Parathyroid adenoma (tissue), 2 donors: ENCODE data around the gene PIP4K2C.
A peak's percentile ranks its signal among the peaks of the same experiment; 100 is the strongest.

Experiments
- H2AFZ ChIP-seq: fragments of 300-600 bp; sonication (generic); one replicate; pipeline ENCODE4 v1.7.0; 2017; ENCODE audit warnings: antibody characterized with exemption, mild to moderate bottlenecking
- H3K27ac ChIP-seq: fragments of 300-600 bp; sonication (generic); one replicate; pipeline ENCODE4 v1.7.0; 2017
- H3K27me3 ChIP-seq: fragments of 300-600 bp; sonication (generic); one replicate; pipeline ENCODE4 v1.7.0; 2017; ENCODE audit warnings: low read length; ENCODE audit not compliant: control insufficient read depth, insufficient read depth
- H3K36me3 ChIP-seq: fragments of 300-600 bp; sonication (generic); one replicate; pipeline ENCODE4 v1.7.0; 2017; ENCODE audit warnings: low read length; ENCODE audit not compliant: control insufficient read depth, insufficient read depth
- H3K4me1 ChIP-seq: fragments of 300-600 bp; sonication (generic); one replicate; pipeline ENCODE4 v1.7.0; 2017; ENCODE audit warnings: control low read depth
- H3K4me2 ChIP-seq: fragments of 300-600 bp; sonication (generic); one replicate; pipeline ENCODE4 v1.7.0; 2017; ENCODE audit warnings: low read length
- H3K4me3 ChIP-seq: fragments of 300-600 bp; sonication (generic); one replicate; pipeline ENCODE4 v1.7.0; 2017; ENCODE audit warnings: low read depth, low read length
- H3K79me2 ChIP-seq: fragments of 300-600 bp; sonication (generic); one replicate; pipeline ENCODE4 v1.7.0; 2017; ENCODE audit warnings: control low read depth
- H3K9ac ChIP-seq: fragments of 300-600 bp; sonication (generic); one replicate; pipeline ENCODE4 v1.7.0; 2017; ENCODE audit warnings: mild to moderate bottlenecking
- H3K9me3 ChIP-seq: fragments of 300-600 bp; sonication (generic); one replicate; pipeline ENCODE4 v1.7.0; 2017; ENCODE audit warnings: low read length; ENCODE audit not compliant: control insufficient read depth
- TF ChIP-seq, protein P1 (sequence below): fragments of 300-600 bp; sonication (generic); IDR thresholded peaks from one replicate; pipeline ENCODE4 v1.7.0; 2017; ENCODE audit warnings: antibody characterized with exemption, mild to moderate bottlenecking
- donor health status: primary hyperparathyroidism.

The PIP4K2C gene

DNA sequence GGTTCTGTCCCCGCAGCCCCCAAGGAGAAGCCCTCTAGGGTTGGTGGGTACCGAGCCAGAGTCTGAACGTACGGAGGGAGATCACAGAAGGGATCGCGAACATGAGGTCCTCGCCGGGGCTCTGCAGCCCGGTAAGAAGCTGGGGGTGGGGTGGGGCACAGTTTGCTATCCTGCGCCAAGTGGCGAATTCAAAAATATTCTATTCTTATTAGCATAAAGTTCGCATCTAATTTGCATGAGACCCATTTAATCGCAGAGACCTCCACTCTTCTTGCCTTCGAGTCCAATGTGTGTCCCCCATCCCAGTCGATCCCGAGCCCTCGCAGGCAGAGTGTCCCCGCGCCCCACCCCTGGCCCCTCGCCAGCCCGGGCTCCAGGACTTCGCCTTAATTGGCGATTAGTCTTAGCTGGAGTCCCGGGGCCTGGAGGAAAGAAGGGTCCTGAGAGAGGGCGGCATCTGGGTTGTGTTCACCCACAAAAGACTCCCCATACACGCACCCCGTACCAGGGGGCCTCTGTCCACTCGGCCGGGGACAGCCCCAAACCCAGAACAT, 19.6 kb downstream of the PIP4K2C start:
- Histone ChIP-seq H3K27me3 (no peaks in the 10 kb centered on the region), H3K9ac (no peak overlapping the region), H3K79me2 (no peaks in the 10 kb centered on the region), H3K4me1 (peaks cover 3% of the 10 kb centered on the region), H2AFZ (peak overlapping the region; percentile 90), H3K9me3 (no peaks in the 10 kb centered on the region), H3K27ac (peak overlapping the region; percentile 17), H3K4me3 (peak overlapping the region; percentile 65), H3K4me2 (peak overlapping the region; percentile 79), H3K36me3 (no peaks in the 10 kb centered on the region)
- TF ChIP-seq, protein P1, sequence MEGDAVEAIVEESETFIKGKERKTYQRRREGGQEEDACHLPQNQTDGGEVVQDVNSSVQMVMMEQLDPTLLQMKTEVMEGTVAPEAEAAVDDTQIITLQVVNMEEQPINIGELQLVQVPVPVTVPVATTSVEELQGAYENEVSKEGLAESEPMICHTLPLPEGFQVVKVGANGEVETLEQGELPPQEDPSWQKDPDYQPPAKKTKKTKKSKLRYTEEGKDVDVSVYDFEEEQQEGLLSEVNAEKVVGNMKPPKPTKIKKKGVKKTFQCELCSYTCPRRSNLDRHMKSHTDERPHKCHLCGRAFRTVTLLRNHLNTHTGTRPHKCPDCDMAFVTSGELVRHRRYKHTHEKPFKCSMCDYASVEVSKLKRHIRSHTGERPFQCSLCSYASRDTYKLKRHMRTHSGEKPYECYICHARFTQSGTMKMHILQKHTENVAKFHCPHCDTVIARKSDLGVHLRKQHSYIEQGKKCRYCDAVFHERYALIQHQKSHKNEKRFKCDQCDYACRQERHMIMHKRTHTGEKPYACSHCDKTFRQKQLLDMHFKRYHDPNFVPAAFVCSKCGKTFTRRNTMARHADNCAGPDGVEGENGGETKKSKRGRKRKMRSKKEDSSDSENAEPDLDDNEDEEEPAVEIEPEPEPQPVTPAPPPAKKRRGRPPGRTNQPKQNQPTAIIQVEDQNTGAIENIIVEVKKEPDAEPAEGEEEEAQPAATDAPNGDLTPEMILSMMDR, result no peak

DNA sequence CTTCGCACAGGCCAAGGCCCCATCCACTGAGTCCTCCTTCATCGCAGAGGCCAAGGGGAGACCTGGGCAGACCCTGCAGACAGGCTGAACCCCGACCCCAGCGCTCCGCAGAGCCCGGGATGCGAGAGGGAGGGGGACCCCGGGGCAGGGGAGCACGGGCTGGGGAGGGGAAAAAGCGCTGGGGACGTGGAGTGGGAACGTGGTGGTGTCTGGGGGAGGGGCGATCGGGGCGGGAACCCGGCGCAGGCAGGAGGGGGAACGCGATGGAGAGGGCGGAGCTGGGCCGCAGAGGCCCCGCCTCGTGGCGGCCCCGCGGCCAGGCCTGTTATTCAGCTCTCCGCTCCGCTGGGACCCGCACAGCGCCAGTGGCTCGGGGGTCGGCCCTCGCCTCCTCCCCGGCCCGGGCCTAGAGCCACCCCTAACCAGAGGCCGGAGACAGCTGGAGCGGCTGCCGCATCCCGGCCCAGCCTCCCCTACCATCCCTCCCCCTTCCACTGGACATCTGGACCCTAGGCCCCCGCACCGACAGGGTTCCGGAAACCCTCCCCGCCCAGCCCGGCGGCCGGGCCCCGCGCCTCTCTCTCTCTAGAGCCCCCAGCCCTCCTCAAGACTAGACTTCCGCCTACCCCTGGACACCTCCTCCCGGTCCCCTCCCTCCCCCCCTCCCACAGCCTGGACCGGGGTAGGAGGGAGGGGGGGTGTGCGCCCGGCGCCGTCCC, 20.3 kb downstream of the PIP4K2C start, which contains the start of gene ARHGEF25:
Gene ARHGEF25 (plus strand): TSS at position 328 of the 719 bp plus-strand sequence. CDS start 460 bp downstream, outside the sequence.
- H3K4me2 ChIP-seq, result peak within 1 kb of the TSS; percentile 79
- H2AFZ ChIP-seq, result peak within 1 kb of the TSS; percentile 90
- no peaks in the 10 kb centered on the region for H3K79me2 ChIP-seq
- peaks cover 4% of the 10 kb centered on the region for H3K4me1 ChIP-seq
- no peaks in the 10 kb centered on the region for H3K27me3 ChIP-seq
- peak within 1 kb of the TSS; percentile 17 for H3K27ac ChIP-seq
- TF ChIP-seq, protein P1, result no peak
- H3K4me3 ChIP-seq, result peak within 1 kb of the TSS; percentile 65
- H3K9me3 ChIP-seq, result no peaks in the 10 kb centered on the region
- H3K36me3 ChIP-seq, result no peaks in the 10 kb centered on the region
- H3K9ac ChIP-seq, result peak within 1 kb of the TSS; percentile 37

- H3K9me3 ChIP-seq, result no peaks in the 10 kb centered on the region
- H2AFZ ChIP-seq, result no peak overlapping the region
- H3K9ac ChIP-seq, result peak overlapping the region; percentile 37
- H3K4me3 ChIP-seq, result peak overlapping the region; percentile 65
- peak overlapping the region; percentile 79 for H3K4me2 ChIP-seq
- H3K4me1 ChIP-seq, result peaks cover 10% of the 10 kb centered on the region
- H3K36me3 ChIP-seq, result no peaks in the 10 kb centered on the region
- H3K27me3 ChIP-seq, result no peaks in the 10 kb centered on the region
- H3K79me2 ChIP-seq, result no peaks in the 10 kb centered on the region
- H3K27ac ChIP-seq, result no peak overlapping the region
- TF ChIP-seq, protein P1, result no peak
These were observed 21.1 kb downstream of the PIP4K2C start for GRCh38 chr12:57611827-57612710.

DNA sequence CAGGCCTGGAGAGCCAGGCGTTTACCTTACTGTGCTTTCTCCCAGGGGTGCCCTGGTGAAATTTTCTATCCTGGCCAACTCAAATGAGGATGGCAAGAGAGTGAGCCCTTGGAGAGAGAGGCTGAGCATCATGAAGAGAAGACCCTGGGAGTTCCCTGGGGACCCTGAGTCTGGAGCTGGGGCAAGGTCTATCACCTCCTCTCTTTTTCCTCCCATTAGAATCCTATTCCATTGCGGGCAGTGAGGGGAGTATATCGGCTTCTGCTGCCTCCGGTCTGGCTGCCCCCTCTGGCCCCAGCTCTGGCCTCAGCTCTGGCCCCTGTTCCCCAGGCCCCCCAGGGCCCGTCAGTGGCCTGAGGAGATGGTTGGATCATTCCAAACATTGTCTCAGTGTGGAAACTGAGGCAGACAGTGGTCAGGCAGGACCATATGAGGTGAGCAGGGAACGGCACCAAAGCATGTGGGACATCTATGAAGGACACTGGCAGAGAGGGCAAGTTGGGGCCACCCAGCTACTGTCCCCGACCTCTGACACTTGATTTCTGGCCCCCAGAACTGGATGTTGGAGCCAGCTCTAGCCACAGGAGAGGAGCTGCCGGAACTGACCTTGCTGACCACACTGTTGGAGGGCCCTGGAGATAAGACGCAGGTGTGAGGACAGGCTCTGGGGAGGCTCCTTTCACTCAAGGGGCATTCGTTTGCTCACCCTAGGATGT, 21.9 kb downstream of the PIP4K2C start:
- Histone ChIP-seq H3K27ac (no peak overlapping the region), H2AFZ (no peak overlapping the region), H3K4me2 (no peak overlapping the region), H3K9me3 (no peaks in the 10 kb centered on the region), H3K79me2 (no peaks in the 10 kb centered on the region), H3K9ac (no peak overlapping the region), H3K4me1 (peaks cover 10% of the 10 kb centered on the region), H3K36me3 (no peaks in the 10 kb centered on the region), H3K4me3 (no peak overlapping the region), H3K27me3 (no peaks in the 10 kb centered on the region)
- TF ChIP-seq, protein P1, result no peak
